Testis (tissue), 2 donors: ENCODE results near the gene STRIP1.

Experiments used
- POLR2A ChIP-seq: fragments of 450-650 bp; IDR thresholded peaks from one replicate; pipeline ENCODE4 v1.6.1; 2017; ENCODE audit warnings: antibody characterized with exemption, mild to moderate bottlenecking, moderate library complexity
- TF ChIP-seq, protein P1 (sequence below), 3 experiments: fragments of 450-650 bp in 2 of 3; fragments of 200-600 bp in 1 of 3; sonication (generic) in 1 of 3; IDR thresholded peaks; one replicate each; pipeline ENCODE4 v1.5.1; 2016 to 2019; ENCODE audit warnings: antibody characterized with exemption in 3 of 3, mild to moderate bottlenecking in 2 of 3, moderate library complexity in 1 of 3

DNA sequence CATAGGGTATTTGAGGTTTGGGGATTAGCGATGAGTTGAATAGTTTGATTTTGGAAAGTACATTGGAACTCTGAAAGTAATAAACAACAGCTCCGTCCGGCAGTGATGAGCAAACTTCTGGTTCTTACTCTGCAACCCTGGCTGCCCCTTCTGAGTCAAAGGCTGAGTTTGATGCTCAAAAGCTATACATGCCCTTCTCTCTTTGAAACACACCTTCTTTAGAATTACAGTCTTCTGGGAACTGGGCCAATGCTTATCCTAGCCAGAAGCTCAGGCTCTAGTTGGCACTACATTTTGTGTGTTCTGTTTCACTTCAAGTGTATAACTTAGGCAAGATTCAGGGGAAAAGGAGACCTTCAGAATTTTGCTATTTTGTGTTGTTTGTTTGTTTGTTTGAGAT is 40.5 kb upstream of the STRIP1 start:
- TF ChIP-seq, protein P1, sequence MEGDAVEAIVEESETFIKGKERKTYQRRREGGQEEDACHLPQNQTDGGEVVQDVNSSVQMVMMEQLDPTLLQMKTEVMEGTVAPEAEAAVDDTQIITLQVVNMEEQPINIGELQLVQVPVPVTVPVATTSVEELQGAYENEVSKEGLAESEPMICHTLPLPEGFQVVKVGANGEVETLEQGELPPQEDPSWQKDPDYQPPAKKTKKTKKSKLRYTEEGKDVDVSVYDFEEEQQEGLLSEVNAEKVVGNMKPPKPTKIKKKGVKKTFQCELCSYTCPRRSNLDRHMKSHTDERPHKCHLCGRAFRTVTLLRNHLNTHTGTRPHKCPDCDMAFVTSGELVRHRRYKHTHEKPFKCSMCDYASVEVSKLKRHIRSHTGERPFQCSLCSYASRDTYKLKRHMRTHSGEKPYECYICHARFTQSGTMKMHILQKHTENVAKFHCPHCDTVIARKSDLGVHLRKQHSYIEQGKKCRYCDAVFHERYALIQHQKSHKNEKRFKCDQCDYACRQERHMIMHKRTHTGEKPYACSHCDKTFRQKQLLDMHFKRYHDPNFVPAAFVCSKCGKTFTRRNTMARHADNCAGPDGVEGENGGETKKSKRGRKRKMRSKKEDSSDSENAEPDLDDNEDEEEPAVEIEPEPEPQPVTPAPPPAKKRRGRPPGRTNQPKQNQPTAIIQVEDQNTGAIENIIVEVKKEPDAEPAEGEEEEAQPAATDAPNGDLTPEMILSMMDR (IDR thresholded peaks at IDR 0.05), result no peak
- no peak for TF ChIP-seq POLR2A
